HG03175 (cell line): ENCODE results near the gene AHNAK2.

ENCODE experiments used
- ATAC-seq: cut with Tn5 transposase; IDR thresholded peaks from one replicate; pipeline ENCODE4 v1.9.1; 2021; ENCODE audit warnings: mild to moderate bottlenecking, moderate library complexity; ENCODE audit not compliant: unreplicated experiment

AHNAK2 gene

GRCh38 chr14:105012171-105012985, 34.2 kb upstream of the AHNAK2 start:
- no peak for ATAC-seq

- ATAC-seq, result no peak
Observed at GRCh38 chr14:105011312-105011990, 33.3 kb upstream of the AHNAK2 start.

GRCh38 chr14:105010891-105011291, 32.7 kb upstream of the AHNAK2 start:
- no peak for ATAC-seq

GRCh38 chr14:105010106-105010505, 31.9 kb upstream of the AHNAK2 start:
- ATAC-seq, result no peak

- ATAC-seq, result no peak
Observed at GRCh38 chr14:105007593-105008264, 29.6 kb upstream of the AHNAK2 start.

GRCh38 chr14:105006831-105007592, 28.8 kb upstream of the AHNAK2 start:
- ATAC-seq, result no peak

- ATAC-seq, result no peak
Observed at GRCh38 chr14:105005929-105006830, 28.0 kb upstream of the AHNAK2 start.

- ATAC-seq, result no peak
Observed at GRCh38 chr14:105005329-105005928, 27.3 kb upstream of the AHNAK2 start.

GRCh38 chr14:104999361-104999760, 21.2 kb upstream of the AHNAK2 start:
- no peak for ATAC-seq

GRCh38 chr14:104998801-104999200, 20.6 kb upstream of the AHNAK2 start:
- no peak for ATAC-seq

GRCh38 chr14:104996483-104996882, 18.3 kb upstream of the AHNAK2 start:
- no peak for ATAC-seq

GRCh38 chr14:104996032-104996431, 17.9 kb upstream of the AHNAK2 start:
- ATAC-seq, result no peak

- ATAC-seq, result no peak
Observed at GRCh38 chr14:104994978-104995377, 16.8 kb upstream of the AHNAK2 start.

- ATAC-seq, result no peak
Observed at GRCh38 chr14:104993808-104994591, 15.8 kb upstream of the AHNAK2 start.

GRCh38 chr14:104993306-104993705, 15.1 kb upstream of the AHNAK2 start:
- no peak for ATAC-seq

GRCh38 chr14:104992501-104992900, 14.3 kb upstream of the AHNAK2 start:
- no peak for ATAC-seq

- no peak for ATAC-seq
Observed at GRCh38 chr14:104991896-104992230, 13.7 kb upstream of the AHNAK2 start.

- ATAC-seq, result no peak
Observed at GRCh38 chr14:104989951-104990303, 11.8 kb upstream of the AHNAK2 start.
